Measurements from ENCODE around the gene FGD5. TPM values are rescaled to one million over a fixed set of nuclear protein-coding genes. Genes with fewer than 3 reads are reported as not detected.

The FGD5 gene
- total RNA-seq, 3 donors from 2014 or later, result 7.3 to 28.2 (median 18.7) TPM

DNA sequence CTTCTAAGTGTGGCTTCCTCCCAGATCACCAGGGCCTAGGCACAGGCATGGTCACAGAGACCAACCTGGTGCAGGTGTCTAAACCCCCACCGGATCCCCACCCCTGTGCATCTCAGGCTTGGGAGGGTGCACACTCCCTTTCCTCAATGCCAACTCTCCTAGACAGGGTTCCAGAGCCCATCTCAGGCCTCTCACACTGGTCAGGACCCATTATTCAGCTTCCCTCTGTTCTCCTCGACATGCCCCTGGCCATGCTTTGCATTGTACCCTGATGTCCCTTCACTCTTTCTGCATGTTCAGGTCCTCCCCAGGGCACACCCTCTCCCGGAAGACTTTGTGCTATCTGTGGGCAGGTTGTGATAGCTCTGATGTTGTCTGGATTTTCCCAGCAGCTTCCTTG lies 23.5 kb downstream of the FGD5 start:
- Histone ChIP-seq H3K4me1 (no peaks in the 10 kb centered on the region), H3K4me3 (no peak overlapping the region), H3K27me3 (no peaks in the 10 kb centered on the region), H3K36me3 (no peaks in the 10 kb centered on the region), H3K9me3 (no peaks in the 10 kb centered on the region), H3K27ac (no peak overlapping the region)
- TF ChIP-seq POLR2A (IDR thresholded peaks at IDR 0.05) (no peak), POLR2AphosphoS5 (IDR thresholded peaks at IDR 0.05) (no peak)
- TF ChIP-seq, protein P1, sequence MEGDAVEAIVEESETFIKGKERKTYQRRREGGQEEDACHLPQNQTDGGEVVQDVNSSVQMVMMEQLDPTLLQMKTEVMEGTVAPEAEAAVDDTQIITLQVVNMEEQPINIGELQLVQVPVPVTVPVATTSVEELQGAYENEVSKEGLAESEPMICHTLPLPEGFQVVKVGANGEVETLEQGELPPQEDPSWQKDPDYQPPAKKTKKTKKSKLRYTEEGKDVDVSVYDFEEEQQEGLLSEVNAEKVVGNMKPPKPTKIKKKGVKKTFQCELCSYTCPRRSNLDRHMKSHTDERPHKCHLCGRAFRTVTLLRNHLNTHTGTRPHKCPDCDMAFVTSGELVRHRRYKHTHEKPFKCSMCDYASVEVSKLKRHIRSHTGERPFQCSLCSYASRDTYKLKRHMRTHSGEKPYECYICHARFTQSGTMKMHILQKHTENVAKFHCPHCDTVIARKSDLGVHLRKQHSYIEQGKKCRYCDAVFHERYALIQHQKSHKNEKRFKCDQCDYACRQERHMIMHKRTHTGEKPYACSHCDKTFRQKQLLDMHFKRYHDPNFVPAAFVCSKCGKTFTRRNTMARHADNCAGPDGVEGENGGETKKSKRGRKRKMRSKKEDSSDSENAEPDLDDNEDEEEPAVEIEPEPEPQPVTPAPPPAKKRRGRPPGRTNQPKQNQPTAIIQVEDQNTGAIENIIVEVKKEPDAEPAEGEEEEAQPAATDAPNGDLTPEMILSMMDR (IDR thresholded peaks at IDR 0.05), result no peak
- DNase-seq (ENCODE audit: low spot score in 2 of 2), result no peak
- intact Hi-C loops (cut with DNase I; ENCODE audit: low total_unique reads), result no loop called here

DNA sequence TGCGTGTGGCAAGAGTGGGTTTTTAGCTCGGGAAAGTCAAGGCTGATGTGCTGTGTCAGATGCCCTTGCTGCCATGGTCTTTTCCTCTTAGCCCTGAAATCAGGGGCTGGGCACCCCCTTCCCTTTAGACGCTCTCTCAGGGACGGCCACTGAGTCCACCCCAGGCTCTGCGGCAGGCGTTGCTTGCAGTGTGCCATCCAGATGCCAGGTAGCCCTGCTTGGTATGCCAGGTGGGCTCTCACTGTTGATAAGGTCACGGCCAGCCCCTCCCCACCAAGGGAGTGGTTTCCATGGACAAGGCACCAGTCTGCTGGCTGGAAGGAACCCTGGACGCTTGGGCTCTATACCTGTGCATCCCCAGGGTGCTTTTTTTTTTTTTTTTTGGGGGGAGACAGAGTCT lies 24.6 kb downstream of the FGD5 start:
- no peaks in the 10 kb centered on the region for H3K36me3 ChIP-seq
- no peak for DNase-seq (ENCODE audit: low spot score in 2 of 2)
- no peak overlapping the region for H3K4me3 ChIP-seq
- no peaks in the 10 kb centered on the region for H3K9me3 ChIP-seq
- H3K27ac ChIP-seq, result no peak overlapping the region
- no peaks in the 10 kb centered on the region for H3K27me3 ChIP-seq
- no peaks in the 10 kb centered on the region for H3K4me1 ChIP-seq
- intact Hi-C loops (cut with DNase I; ENCODE audit: low total_unique reads), result no loop called here
- no peak for TF ChIP-seq POLR2A (IDR thresholded peaks at IDR 0.05)
- TF ChIP-seq POLR2AphosphoS5 (IDR thresholded peaks at IDR 0.05), result no peak
- TF ChIP-seq, protein P1 (IDR thresholded peaks at IDR 0.05), result no peak

DNA sequence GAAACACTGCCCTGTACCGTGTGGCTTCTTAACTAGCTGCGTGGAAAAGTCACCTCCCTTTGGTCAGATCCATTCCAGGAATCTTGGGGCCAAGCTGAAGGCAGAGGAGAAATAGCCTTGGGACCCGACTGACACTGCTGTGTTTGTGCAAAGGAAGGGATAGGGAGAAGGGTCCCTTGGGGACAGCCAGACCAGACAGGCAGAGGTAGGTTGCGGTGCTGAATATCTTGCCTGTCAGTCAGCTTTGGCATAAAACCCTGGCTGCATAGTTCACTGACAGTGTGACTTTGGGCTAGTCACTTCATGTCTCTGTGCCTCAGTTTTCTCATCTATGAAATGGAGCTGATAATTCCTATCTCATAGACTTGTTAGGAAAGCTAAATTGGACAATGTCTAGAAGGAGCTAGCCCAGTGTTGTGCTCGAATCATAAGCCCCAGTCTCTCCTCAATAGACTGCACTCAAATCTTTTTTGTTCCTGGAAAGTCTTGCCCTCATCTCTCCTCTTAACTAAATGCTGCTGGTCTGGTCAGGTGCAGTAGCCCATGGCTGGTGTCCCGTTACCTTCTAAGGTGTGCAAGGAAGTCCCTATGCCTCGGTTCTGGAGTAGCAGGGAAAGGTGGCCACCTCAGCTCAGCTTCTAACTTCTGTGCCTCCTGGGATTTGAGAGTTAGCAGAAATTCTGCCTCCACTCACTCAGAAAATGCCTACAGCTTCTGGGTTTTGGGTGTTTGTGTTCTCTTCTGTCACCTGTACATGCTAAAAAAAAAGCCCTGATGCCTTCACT lies 25.8 kb downstream of the FGD5 start:
- Histone ChIP-seq H3K4me1 (no peaks in the 10 kb centered on the region), H3K9me3 (no peaks in the 10 kb centered on the region), H3K27ac (no peak overlapping the region), H3K36me3 (no peaks in the 10 kb centered on the region), H3K4me3 (no peak overlapping the region), H3K27me3 (no peaks in the 10 kb centered on the region)
- intact Hi-C loops (cut with DNase I; ENCODE audit: low total_unique reads), result no loop called here
- no peak for DNase-seq (ENCODE audit: low spot score in 2 of 2)
- no peak for TF ChIP-seq POLR2A (IDR thresholded peaks at IDR 0.05)
- TF ChIP-seq, protein P1 (IDR thresholded peaks at IDR 0.05), result no peak
- no peak for TF ChIP-seq POLR2AphosphoS5 (IDR thresholded peaks at IDR 0.05)

DNA sequence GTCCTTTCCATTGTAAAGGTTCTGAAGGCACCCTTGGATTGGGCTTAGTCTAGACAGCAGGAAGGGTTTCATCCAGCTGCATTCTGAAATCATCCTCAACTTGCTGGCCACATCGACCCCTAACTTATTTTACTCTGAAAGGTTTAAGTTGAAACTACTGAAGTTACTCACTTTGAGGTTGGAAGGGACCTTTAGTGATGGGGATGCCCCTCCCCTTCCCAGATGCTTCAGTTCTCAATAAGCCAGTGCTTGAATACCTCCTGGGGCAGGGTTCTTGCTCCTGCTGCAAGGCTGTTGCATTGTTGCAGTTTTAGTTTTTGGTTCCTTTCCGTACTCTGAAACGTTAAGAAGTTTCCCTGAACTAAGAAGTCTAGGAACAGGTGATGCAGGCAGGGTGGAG lies 26.4 kb downstream of the FGD5 start:
- Histone ChIP-seq H3K27ac (no peak overlapping the region), H3K9me3 (no peaks in the 10 kb centered on the region), H3K27me3 (no peaks in the 10 kb centered on the region), H3K4me3 (no peak overlapping the region), H3K4me1 (no peaks in the 10 kb centered on the region), H3K36me3 (no peaks in the 10 kb centered on the region)
- DNase-seq (ENCODE audit: low spot score in 2 of 2), result no peak
- no peak for TF ChIP-seq POLR2A (IDR thresholded peaks at IDR 0.05)
- TF ChIP-seq POLR2AphosphoS5 (IDR thresholded peaks at IDR 0.05), result no peak
- TF ChIP-seq, protein P1 (IDR thresholded peaks at IDR 0.05), result no peak
- intact Hi-C loops (cut with DNase I; ENCODE audit: low total_unique reads), result no loop called here

DNA sequence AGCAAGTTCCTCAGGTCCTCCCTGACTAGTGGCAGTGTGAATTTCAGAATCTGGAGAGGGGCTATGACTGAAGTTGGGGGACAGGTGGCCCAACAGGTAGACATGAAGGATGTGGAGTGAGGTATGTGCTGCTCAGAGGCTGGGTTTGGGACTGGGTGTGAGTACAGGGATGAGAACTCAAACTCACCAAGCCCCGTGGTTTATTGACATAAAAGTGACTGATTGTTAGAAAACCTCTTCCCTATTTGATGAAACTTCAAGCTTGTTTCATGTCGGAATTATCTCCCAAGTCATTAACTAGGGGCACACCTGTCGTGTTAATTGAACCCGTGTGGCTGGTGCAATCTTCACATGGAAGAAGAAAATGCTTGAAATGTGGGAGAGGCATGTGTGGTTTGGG lies 27.1 kb downstream of the FGD5 start:
- Histone ChIP-seq H3K36me3 (no peaks in the 10 kb centered on the region), H3K4me3 (no peak overlapping the region), H3K27ac (no peak overlapping the region), H3K4me1 (no peaks in the 10 kb centered on the region), H3K9me3 (no peaks in the 10 kb centered on the region), H3K27me3 (no peaks in the 10 kb centered on the region)
- TF ChIP-seq POLR2AphosphoS5 (IDR thresholded peaks at IDR 0.05) (no peak), POLR2A (IDR thresholded peaks at IDR 0.05) (no peak)
- TF ChIP-seq, protein P1 (IDR thresholded peaks at IDR 0.05), result no peak
- DNase-seq (ENCODE audit: low spot score in 2 of 2), result no peak
- intact Hi-C loops (cut with DNase I; ENCODE audit: low total_unique reads), result no loop called here
